Gastrocnemius medialis (tissue), 4 donors: ENCODE results near the gene IGSF21. TPM values are rescaled to one million over a fixed set of nuclear protein-coding genes. Genes with fewer than 3 reads are reported as not detected.

ENCODE experiments used
- ATAC-seq, 2 donors: fragments of 150-250 bp; one replicate each; pipeline ENCODE4 v1.9.1; 2016
- DNase-seq, 2 donors: peaks; one replicate each; pipeline ENCODE4 v3.0.0-alpha.2; 2019
- H3K27ac ChIP-seq, 4 donors: fragments of 200-600 bp; sonication (generic); 1 replicate in 1 of 4; 2 replicates in 3 of 4; pipeline ENCODE4 v1.5.1; 2016 to 2018; ENCODE audit warnings: mild to moderate bottlenecking in 2 of 4, moderate library complexity in 1 of 4
- H3K27me3 ChIP-seq, 3 donors: fragments of 200-600 bp; sonication (generic) in 2 of 3; 1 replicate in 1 of 3; 2 replicates in 2 of 3; pipeline versions ENCODE4 v1.5.1 to v1.6.0; 2016 to 2019; ENCODE audit warnings: mild to moderate bottlenecking in 1 of 3, moderate library complexity in 1 of 3
- H3K36me3 ChIP-seq, 2 donors: fragments of 200-600 bp; sonication (generic) in 1 of 2; one replicate each; pipeline ENCODE4 v1.5.1; 2017 to 2018
- H3K4me1 ChIP-seq, 2 donors: fragments of 200-600 bp; sonication (generic) in 1 of 2; one replicate each; pipeline ENCODE4 v1.5.1; 2016 to 2017; ENCODE audit warnings: mild to moderate bottlenecking in 2 of 2
- H3K4me3 ChIP-seq, 4 donors: fragments of 200-600 bp; sonication (generic) in 3 of 4; 1 replicate in 1 of 4; 2 replicates in 3 of 4; pipeline ENCODE4 v1.5.1; 2016 to 2019; ENCODE audit warnings: mild to moderate bottlenecking in 2 of 4
- H3K9me3 ChIP-seq, 3 donors: fragments of 200-600 bp; sonication (generic) in 2 of 3; 1 replicate in 1 of 3; 2 replicates in 2 of 3; pipeline ENCODE4 v1.5.1; 2016 to 2019
- POLR2A ChIP-seq, 2 donors: fragments of 450-650 bp; IDR thresholded peaks; one replicate each; pipeline ENCODE4 v1.6.1; 2017; ENCODE audit warnings: antibody characterized with exemption in 2 of 2, mild to moderate bottlenecking in 2 of 2, moderate library complexity in 2 of 2
- in situ Hi-C, 4 donors: fragments of 200-750 bp; cut with MboI; loops; one replicate each; pipeline versions ENCODE4 v1.15.0 to v1.8.0; 2017; ENCODE audit warnings: low sequenced_read_pairs in 4 of 4
- intact Hi-C: fragments of 100-400 bp; cut with DNase I; formaldehyde crosslinking; loops from one replicate; pipeline ENCODE4 v1.15.1; 2023; ENCODE audit warnings: low total_unique reads
- total RNA-seq, 4 donors: library from RNA; depleted of rRNA; stranded (reverse); fragments of >200 nt; gene quantifications; one replicate each; pipeline versions ENCODE4 v1.1.0 to v1.2.3, GENCODE V29; 2016
- TF ChIP-seq, protein P1 (sequence below), 5 experiments: fragments of 450-650 bp in 3 of 5; fragments of 200-600 bp in 2 of 5; sonication (generic) in 2 of 5; IDR thresholded peaks in 4 of 5; conservative IDR thresholded peaks in 1 of 5; 1 replicate in 4 of 5; 2 replicates in 1 of 5; pipeline ENCODE4 v1.5.1; 2016 to 2019; ENCODE audit warnings: antibody characterized with exemption in 5 of 5, mild to moderate bottlenecking in 3 of 5, moderate library complexity in 3 of 5

Gene IGSF21
- total RNA-seq, 4 donors from 2014 or later, result 0.32 to 0.66 (median 0.53) TPM

DNA sequence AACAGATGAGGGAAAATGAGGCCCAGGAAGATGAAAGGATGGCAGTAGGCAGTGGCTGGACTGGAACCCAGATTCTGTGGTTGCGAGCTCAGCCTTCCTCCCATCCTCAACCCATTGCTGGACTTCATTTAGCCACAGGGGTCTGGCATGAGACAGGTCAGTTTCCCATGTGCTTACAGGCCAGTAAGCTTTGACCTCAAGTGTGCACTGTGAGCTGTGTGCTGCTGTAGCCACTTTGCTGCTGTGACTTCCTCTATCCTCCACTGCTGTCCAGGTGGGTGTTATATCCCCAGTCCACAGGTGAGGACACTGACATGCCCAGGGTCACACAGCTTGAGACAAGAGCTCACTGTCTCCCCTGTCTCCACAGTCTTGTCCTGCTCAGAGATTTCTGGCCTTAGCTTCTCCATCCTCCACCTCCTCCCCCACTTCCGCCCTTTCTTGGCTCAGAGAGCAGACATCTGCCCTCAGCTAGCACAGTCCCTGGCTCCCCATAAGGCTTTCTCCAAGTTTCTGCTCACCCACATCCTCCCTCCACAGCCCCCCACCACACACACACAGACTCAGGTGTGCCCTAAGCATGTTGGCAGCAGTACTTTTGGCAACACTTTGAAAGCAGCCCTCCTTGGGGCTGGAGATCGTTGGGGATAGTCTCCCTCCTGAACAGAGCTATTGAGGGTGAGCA, 7.3 kb downstream of the IGSF21 start:
- intact Hi-C loops, result no loop called here
- ATAC-seq (no peak), DNase-seq (no peak)
- H3K27ac ChIP-seq, result no peak overlapping the region
- in situ Hi-C loops, result no loop called here
- no peaks in the 10 kb centered on the region for H3K4me1 ChIP-seq
- TF ChIP-seq, protein P1, sequence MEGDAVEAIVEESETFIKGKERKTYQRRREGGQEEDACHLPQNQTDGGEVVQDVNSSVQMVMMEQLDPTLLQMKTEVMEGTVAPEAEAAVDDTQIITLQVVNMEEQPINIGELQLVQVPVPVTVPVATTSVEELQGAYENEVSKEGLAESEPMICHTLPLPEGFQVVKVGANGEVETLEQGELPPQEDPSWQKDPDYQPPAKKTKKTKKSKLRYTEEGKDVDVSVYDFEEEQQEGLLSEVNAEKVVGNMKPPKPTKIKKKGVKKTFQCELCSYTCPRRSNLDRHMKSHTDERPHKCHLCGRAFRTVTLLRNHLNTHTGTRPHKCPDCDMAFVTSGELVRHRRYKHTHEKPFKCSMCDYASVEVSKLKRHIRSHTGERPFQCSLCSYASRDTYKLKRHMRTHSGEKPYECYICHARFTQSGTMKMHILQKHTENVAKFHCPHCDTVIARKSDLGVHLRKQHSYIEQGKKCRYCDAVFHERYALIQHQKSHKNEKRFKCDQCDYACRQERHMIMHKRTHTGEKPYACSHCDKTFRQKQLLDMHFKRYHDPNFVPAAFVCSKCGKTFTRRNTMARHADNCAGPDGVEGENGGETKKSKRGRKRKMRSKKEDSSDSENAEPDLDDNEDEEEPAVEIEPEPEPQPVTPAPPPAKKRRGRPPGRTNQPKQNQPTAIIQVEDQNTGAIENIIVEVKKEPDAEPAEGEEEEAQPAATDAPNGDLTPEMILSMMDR (IDR thresholded peaks at IDR 0.05 in 4 of 5, conservative IDR thresholded peaks at IDR 0.05 in 1 of 5), result no peak
- TF ChIP-seq POLR2A (IDR thresholded peaks at IDR 0.05), result no peak
- no peak overlapping the region for H3K4me3 ChIP-seq
- no peaks in the 10 kb centered on the region for H3K36me3 ChIP-seq
- H3K9me3 ChIP-seq, result no peaks in the 10 kb centered on the region
- peaks cover 30 to 59% (median 44%) of the 10 kb centered on the region in 3 donors for H3K27me3 ChIP-seq

DNA sequence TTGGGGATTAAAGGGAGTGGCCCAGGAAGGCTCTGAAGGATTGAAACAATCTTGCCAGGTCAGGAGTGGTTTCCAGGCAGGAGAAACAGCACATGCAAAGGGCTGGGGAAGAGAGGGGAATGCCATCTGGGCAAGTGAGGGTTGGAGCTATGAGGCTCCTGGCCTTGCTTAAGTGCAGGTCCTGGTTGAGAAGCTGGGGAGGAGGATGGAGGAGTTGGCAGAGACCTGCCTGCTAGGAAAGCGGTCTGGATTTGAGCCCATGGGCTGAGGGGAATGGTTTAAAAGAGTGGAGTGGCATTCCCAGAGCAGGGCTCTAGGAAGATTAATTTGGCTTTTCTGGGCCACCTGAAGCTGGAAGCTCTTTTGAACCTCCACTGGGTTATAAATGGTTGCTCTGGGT, 9.2 kb downstream of the IGSF21 start:
- Histone ChIP-seq H3K4me3 (no peak overlapping the region), H3K36me3 (no peaks in the 10 kb centered on the region), H3K9me3 (no peaks in the 10 kb centered on the region), H3K27me3 (peaks cover 14 to 52% (median 26%) of the 10 kb centered on the region in 3 donors), H3K27ac (no peak overlapping the region), H3K4me1 (no peaks in the 10 kb centered on the region)
- intact Hi-C loops, result no loop called here
- DNase-seq (no peak), ATAC-seq (no peak)
- TF ChIP-seq, protein P1 (IDR thresholded peaks at IDR 0.05 in 4 of 5, conservative IDR thresholded peaks at IDR 0.05 in 1 of 5), result no peak
- no peak for TF ChIP-seq POLR2A (IDR thresholded peaks at IDR 0.05)
- in situ Hi-C loops, result no loop called here

DNA sequence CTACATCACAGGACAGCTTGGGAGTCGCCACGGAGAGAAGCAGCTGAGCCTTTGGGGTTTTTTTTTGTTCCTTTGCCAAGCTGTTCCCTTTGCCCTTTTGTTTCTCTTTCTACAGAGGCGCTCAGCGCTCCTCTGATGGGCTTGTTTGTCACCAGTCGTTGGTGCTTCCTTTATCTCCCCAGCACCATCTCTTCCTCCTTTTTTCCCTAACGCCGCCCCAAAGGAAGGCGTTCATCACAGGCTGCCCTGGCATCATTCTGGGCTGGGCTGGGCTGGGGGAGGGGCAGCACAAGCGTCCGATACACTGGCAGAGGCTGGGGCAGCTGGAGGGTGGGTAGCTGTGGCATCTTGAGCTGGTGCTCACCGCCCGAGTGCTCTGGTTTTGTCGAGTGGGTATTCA, 10.5 kb downstream of the IGSF21 start:
- DNase-seq (peak in 1 of 2 donors; percentile 16), ATAC-seq (peak in 1 of 2 donors; percentile 39)
- in situ Hi-C loops (no loop called here), intact Hi-C loops (no loop called here)
- H3K36me3 ChIP-seq, result no peaks in the 10 kb centered on the region
- peaks cover 14 to 42% (median 18%) of the 10 kb centered on the region in 3 donors for H3K27me3 ChIP-seq
- no peak overlapping the region for H3K4me3 ChIP-seq
- TF ChIP-seq POLR2A (IDR thresholded peaks at IDR 0.05), result no peak
- TF ChIP-seq, protein P1 (IDR thresholded peaks at IDR 0.05 in 4 of 5, conservative IDR thresholded peaks at IDR 0.05 in 1 of 5), result no peak
- H3K27ac ChIP-seq, result no peak overlapping the region
- H3K4me1 ChIP-seq, result no peaks in the 10 kb centered on the region
- H3K9me3 ChIP-seq, result no peaks in the 10 kb centered on the region

DNA sequence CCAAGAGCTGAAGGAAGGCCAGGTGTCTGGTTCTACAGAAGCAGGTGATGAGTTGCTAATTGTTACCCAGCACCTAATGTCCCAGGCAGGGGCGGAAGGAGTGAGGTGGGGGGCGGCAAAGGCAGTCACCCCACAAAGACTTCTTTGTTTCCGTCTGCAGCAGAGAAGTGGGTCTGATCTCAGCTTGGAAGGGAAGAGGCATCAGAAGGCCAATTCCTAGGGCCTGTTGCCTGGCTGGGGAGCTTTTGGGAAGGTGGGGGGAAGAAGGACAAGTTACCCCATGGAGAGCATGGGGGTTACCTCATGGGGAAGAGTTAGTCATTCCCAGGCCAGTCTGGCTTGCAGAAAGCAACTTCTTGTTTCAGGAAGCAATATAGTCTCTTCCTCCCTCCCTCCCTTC, 10.9 kb downstream of the IGSF21 start:
- TF ChIP-seq, protein P1 (IDR thresholded peaks at IDR 0.05 in 4 of 5, conservative IDR thresholded peaks at IDR 0.05 in 1 of 5), result no peak
- TF ChIP-seq POLR2A (IDR thresholded peaks at IDR 0.05), result no peak
- ATAC-seq (no peak), DNase-seq (no peak)
- in situ Hi-C loops (no loop called here), intact Hi-C loops (no loop called here)
- Histone ChIP-seq H3K4me3 (no peak overlapping the region), H3K36me3 (no peaks in the 10 kb centered on the region), H3K27ac (no peak overlapping the region), H3K4me1 (no peaks in the 10 kb centered on the region), H3K27me3 (peaks cover 14 to 42% (median 18%) of the 10 kb centered on the region in 3 donors), H3K9me3 (no peaks in the 10 kb centered on the region)
